Activated CD4-positive, alpha-beta T cell treated with anti-CD3 and anti-CD28 coated beads for 36 hours (primary cell): Measurements from ENCODE around the gene POLRMT. TPM values are rescaled to one million over a fixed set of nuclear protein-coding genes. Genes with fewer than 3 reads are reported as not detected.
"Not testable (repeated sequence)": the region's sequence is repeated elsewhere in the genome, so short reads cannot be mapped to it uniquely, and the experiment has no call there.

Experiments
- ATAC-seq: fragments of 200-7000 bp; cut with Tn5 transposase; one replicate; pipeline ENCODE4 v1.10.0; 2021; ENCODE audit warnings: mild to moderate bottlenecking, moderate library complexity
- CTCF ChIA-PET: fragments of 350-600 bp; sonication (Branson Sonifier 250); formaldehyde crosslinking; loops from one replicate; lab custom pipeline; 2021; ENCODE audit warnings: antibody characterized with exemption; lab: Charles Lee
- POLR2A ChIA-PET: fragments of 350-600 bp; sonication (Branson Sonifier 250); formaldehyde crosslinking; loops from one replicate; lab custom pipeline; 2021; ENCODE audit warnings: antibody characterized with exemption, inconsistent platforms; lab: Charles Lee
- DNase-seq: peaks from one replicate; pipeline ENCODE4 v3.0.0-alpha.2; 2020
- H3K27ac Mint-ChIP-seq: one replicate; pipeline ENCODE4 v1.8.0; 2021; ENCODE audit warnings: mixed read lengths
- H3K27me3 Mint-ChIP-seq: one replicate; pipeline ENCODE4 v1.8.0; 2021; ENCODE audit warnings: mixed read lengths
- H3K36me3 Mint-ChIP-seq: one replicate; pipeline ENCODE4 v1.8.0; 2021; ENCODE audit warnings: low read depth, mixed read lengths
- H3K4me1 Mint-ChIP-seq: one replicate; pipeline ENCODE4 v1.8.0; 2021; ENCODE audit warnings: mixed read lengths
- H3K4me3 Mint-ChIP-seq: one replicate; pipeline ENCODE4 v1.8.0; 2021; ENCODE audit warnings: mild to moderate bottlenecking, moderate library complexity, mixed read lengths
- H3K9me3 Mint-ChIP-seq: one replicate; pipeline ENCODE4 v1.8.0; 2021; ENCODE audit warnings: low read depth, mixed read lengths
- intact Hi-C, 2 experiments: fragments of 100-400 bp; cut with DNase I in 1 of 2; cut with micrococcal nuclease in 1 of 2; formaldehyde crosslinking; loops; one replicate each; pipeline versions ENCODE4 v1.14.2 to v1.15.1; 2022 to 2024; cut with DNase I, micrococcal nuclease
- total RNA-seq, 2 experiments: library from RNA; stranded (reverse); gene quantifications; one replicate each; pipeline ENCODE4 v1.2.3, GENCODE V29; 2021

The POLRMT gene
- total RNA-seq, 2 experiments from 2014 or later = 69.0 to 77.4 TPM

DNA sequence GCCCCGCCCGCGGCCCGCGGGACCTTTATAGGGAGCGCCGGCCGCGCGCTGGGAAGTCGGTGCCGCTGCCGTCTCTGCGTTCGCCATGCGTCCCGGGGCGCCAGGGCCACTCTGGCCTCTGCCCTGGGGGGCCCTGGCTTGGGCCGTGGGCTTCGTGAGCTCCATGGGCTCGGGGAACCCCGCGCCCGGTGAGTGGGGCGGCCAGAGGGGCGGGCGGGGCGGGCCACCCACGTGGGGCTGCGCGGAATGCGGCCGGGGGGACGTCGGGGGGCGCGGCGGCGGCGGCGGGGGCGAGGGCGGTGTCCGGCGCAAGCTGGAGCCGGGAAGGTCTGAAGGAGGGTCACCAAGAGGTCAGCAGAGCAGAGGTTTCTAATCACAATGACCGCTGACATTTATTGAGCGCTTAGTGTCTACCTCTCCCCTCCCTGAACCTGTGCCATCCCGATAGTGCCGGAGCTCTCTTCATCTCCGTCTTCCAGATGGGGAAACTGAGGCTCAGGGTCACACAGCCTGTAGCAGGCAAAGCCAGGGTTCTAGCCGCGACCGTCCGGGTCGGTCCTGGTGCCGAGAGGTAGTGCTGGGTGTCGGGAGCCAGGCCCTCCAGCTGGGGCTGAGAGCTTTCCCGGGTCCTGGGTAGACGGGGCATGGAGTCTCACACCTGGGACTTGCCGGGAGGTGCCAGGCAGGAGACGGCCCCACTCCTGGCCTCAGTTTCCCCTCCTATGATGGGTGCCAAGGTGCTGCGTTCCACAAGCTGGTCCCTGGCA is 43.2 kb upstream of the POLRMT start, which contains the start of gene FSTL3:
FSTL3 (plus strand) TSS at position 54 of the 767 bp plus-strand sequence; CDS start at position 86, 32 bp downstream.
- ChIA-PET POLR2A (no interaction called here), CTCF (interaction anchor here (0.6 to 1.1 kb wide), 2 partner anchors 13 to 55 kb away, joined by 3 to 4 read pairs; no protein-coding TSS in a partner anchor)
- Mint-ChIP-seq H3K36me3 (no peaks in the 10 kb centered on the region), H3K27ac (no peak within 1 kb of the TSS), H3K4me1 (peaks cover 4% of the 10 kb centered on the region), H3K9me3 (no peaks in the 10 kb centered on the region), H3K27me3 (peaks cover 14% of the 10 kb centered on the region), H3K4me3 (no peak within 1 kb of the TSS)
- ATAC-seq = no peak
- no peak for DNase-seq
- intact Hi-C loops = no loop called here

GRCh38 chr19:676007-676338 is 42.6 kb upstream of the POLRMT start:
- ChIA-PET POLR2A (interaction anchor here (0.6 kb wide), 1 partner anchor 19 kb away, joined by 3 read pairs; no protein-coding TSS in a partner anchor), CTCF (interaction anchor here (0.6 kb wide), 1 partner anchor 13 kb away, joined by 3 read pairs; no protein-coding TSS in a partner anchor)
- Mint-ChIP-seq H3K9me3 (no peaks in the 10 kb centered on the region), H3K36me3 (no peaks in the 10 kb centered on the region), H3K4me1 (peaks cover 3% of the 10 kb centered on the region), H3K27ac (no peak overlapping the region), H3K27me3 (peaks cover 14% of the 10 kb centered on the region), H3K4me3 (no peak overlapping the region)
- DNase-seq = no peak
- no peak for ATAC-seq
- intact Hi-C loops = no loop called here

GRCh38 chr19:674282-675151 is 41.2 kb upstream of the POLRMT start:
- peaks cover 14% of the 10 kb centered on the region for H3K27me3 Mint-ChIP-seq
- H3K9me3 Mint-ChIP-seq = no peaks in the 10 kb centered on the region
- no peaks in the 10 kb centered on the region for H3K36me3 Mint-ChIP-seq
- ChIA-PET POLR2A (no interaction called here), CTCF (no interaction called here)
- DNase-seq = no peak
- no peak for ATAC-seq
- H3K27ac Mint-ChIP-seq = no peak overlapping the region
- intact Hi-C loops = no loop called here
- no peak overlapping the region for H3K4me3 Mint-ChIP-seq
- peaks cover 3% of the 10 kb centered on the region for H3K4me1 Mint-ChIP-seq

DNA sequence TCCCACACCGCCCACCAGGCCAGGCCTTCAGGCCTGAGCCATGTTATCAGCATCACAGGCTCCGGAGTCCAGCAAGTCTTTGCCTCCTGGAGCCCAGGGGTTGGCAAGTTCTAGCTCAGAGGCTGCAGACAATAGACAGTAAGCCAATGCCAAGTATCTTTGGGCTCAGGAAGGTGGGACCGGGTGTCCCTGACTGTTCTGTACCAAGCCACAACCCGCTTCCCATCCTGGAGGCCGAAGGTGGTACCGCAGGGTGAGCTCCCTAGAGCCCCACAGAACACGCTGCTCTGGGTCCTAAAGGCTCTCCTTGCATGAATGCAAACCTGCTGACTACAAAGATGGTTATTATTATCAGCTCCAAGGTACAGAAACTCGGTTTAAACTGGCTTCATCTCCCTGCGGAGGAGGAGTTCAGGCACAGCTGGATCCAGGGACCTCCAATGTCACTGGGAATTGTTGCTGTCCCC is 37.3 kb upstream of the POLRMT start:
- DNase-seq = no peak
- Mint-ChIP-seq H3K36me3 (no peaks in the 10 kb centered on the region), H3K4me3 (no peak overlapping the region), H3K27me3 (peaks cover 15% of the 10 kb centered on the region), H3K27ac (no peak overlapping the region), H3K4me1 (peaks cover 3% of the 10 kb centered on the region), H3K9me3 (no peaks in the 10 kb centered on the region)
- ChIA-PET POLR2A (no interaction called here), CTCF (interaction anchor here (0.5 to 1.1 kb wide), 4 partner anchors 9 to 111 kb away, joined by 3 to 4 read pairs (median 4); no protein-coding TSS in a partner anchor)
- intact Hi-C loops = no loop called here
- ATAC-seq = peak; percentile 53

DNA sequence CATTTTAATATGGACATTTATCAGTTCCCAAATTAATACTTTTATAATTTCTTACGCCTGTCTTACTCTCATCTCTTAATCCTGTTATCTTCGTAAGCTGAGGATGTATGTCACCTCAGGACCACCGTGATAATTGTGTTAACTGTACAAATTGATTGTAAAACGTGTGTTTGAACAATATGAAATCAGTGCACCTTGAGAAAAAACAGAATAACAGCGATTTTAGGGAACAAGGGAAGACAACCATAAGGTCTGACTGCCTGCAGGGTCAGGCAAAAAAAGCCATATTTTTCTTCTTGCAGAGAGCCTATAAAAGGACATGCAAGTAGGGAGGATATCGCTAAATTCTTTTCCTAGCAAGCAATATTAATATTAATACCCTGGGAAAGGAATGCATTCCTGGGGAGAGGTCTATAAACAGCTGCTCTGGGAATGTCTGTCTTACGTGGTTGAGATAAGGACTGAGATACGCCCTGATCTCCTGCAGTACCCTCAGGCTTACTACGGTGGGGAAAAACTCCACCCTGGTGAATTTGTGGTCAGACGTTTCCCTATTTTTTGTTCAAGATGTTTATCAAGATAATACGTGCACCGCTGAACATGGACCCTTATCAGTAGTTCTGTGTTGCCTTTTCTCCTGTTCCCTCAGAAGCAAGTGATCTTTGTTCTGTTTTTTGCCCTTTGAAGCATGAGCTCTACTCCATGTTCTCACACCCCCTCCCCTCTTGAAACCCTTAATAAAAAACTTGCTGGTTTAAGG is 35.5 kb upstream of the POLRMT start:
- H3K27me3 Mint-ChIP-seq, DNase-seq, H3K27ac Mint-ChIP-seq, POLR2A ChIA-PET, intact Hi-C loops, H3K36me3 Mint-ChIP-seq, ATAC-seq, H3K4me3 Mint-ChIP-seq, H3K9me3 Mint-ChIP-seq, H3K4me1 Mint-ChIP-seq: not testable (repeated sequence)
- CTCF ChIA-PET = interaction anchor here (0.6 to 1.1 kb wide), 3 partner anchors 10 to 65 kb away, joined by 3 read pairs; no protein-coding TSS in a partner anchor

DNA sequence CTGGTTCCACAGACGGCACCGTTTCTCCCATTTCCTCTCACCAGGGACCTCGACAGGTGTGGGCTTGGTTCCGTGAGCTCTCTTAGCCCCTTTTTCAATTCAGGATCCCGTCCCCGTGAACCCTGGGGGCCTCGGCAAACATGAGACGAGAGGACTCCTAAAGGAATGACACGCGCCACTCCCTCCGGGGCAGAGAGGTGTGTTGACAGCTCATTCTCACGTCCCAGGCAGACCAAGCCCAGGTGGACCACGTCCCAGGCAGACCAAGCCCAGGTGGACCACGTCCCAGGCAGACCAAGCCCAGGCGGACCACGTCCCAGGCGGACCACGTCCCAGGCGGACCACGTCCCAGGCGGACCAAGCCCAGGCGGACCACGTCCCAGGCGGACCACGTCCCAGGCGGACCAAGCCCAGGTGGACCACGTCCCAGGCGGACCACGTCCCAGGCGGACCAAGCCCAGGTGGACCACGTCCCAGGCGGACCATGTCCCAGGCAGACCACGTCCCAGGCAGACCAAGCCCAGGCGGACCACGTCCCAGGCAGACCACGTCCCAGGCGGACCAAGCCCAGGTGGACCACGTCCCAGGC is 33.7 kb upstream of the POLRMT start:
- H3K4me3 Mint-ChIP-seq, ATAC-seq, POLR2A ChIA-PET, H3K36me3 Mint-ChIP-seq, intact Hi-C loops, H3K9me3 Mint-ChIP-seq, H3K27ac Mint-ChIP-seq, H3K27me3 Mint-ChIP-seq, DNase-seq: not testable (repeated sequence)
- peaks cover 13% of the 10 kb centered on the region for H3K4me1 Mint-ChIP-seq
- CTCF ChIA-PET = interaction anchor here (2.1 kb wide), 1 partner anchor 13 kb away, joined by 11 read pairs; no protein-coding TSS in a partner anchor

- H3K27me3 Mint-ChIP-seq = peaks cover 4% of the 10 kb centered on the region
- ATAC-seq = peak; percentile 8
- peaks cover 10% of the 10 kb centered on the region for H3K36me3 Mint-ChIP-seq
- peak overlapping the region; percentile 74 for H3K4me3 Mint-ChIP-seq
- ChIA-PET POLR2A (no interaction called here), CTCF (no interaction called here)
- H3K4me1 Mint-ChIP-seq = peaks cover 22% of the 10 kb centered on the region
- no peaks in the 10 kb centered on the region for H3K9me3 Mint-ChIP-seq
- intact Hi-C loops = loop anchor here (1.0 to 5.0 kb wide), 6 partner anchors 40 to 507 kb away; partner anchors contain the start of genes BSG (in 1 of the 2), PTBP1 (in 1 of the 2) and SBNO2 (in 1 of the 2)
- peak overlapping the region; percentile 51 for H3K27ac Mint-ChIP-seq
- DNase-seq = peak; percentile 90
Measured at GRCh38 chr19:664913-665443, 31.6 kb upstream of the POLRMT start.

- intact Hi-C loops = loop anchor here (1.0 to 5.0 kb wide), 17 partner anchors 17 to 612 kb away; partner anchors contain the start of genes BSG (in 2 of the 2), PTBP1 (in 2 of the 2), CDC34 (in 1 of the 2) and FAM174C (in 1 of the 2)
- CTCF ChIA-PET = interaction anchor here (0.6 to 1.7 kb wide), 5 partner anchors 16 to 260 kb away, joined by 3 to 13 read pairs (median 3); no protein-coding TSS in a partner anchor
- H3K27ac Mint-ChIP-seq = peak overlapping the region; percentile 87
- peaks cover 33% of the 10 kb centered on the region for H3K4me1 Mint-ChIP-seq
- POLR2A ChIA-PET = interaction anchor here (0.6 to 1.8 kb wide), 3 partner anchors 17 to 136 kb away, joined by 4 to 7 read pairs (median 5); no protein-coding TSS in a partner anchor
- H3K4me3 Mint-ChIP-seq = peak overlapping the region; percentile 74
- H3K27me3 Mint-ChIP-seq = no peaks in the 10 kb centered on the region
- H3K36me3 Mint-ChIP-seq = peaks cover 13% of the 10 kb centered on the region
- H3K9me3 Mint-ChIP-seq = no peaks in the 10 kb centered on the region
- DNase-seq = no peak
- no peak for ATAC-seq
Measured at GRCh38 chr19:663682-664117, 30.4 kb upstream of the POLRMT start.

DNA sequence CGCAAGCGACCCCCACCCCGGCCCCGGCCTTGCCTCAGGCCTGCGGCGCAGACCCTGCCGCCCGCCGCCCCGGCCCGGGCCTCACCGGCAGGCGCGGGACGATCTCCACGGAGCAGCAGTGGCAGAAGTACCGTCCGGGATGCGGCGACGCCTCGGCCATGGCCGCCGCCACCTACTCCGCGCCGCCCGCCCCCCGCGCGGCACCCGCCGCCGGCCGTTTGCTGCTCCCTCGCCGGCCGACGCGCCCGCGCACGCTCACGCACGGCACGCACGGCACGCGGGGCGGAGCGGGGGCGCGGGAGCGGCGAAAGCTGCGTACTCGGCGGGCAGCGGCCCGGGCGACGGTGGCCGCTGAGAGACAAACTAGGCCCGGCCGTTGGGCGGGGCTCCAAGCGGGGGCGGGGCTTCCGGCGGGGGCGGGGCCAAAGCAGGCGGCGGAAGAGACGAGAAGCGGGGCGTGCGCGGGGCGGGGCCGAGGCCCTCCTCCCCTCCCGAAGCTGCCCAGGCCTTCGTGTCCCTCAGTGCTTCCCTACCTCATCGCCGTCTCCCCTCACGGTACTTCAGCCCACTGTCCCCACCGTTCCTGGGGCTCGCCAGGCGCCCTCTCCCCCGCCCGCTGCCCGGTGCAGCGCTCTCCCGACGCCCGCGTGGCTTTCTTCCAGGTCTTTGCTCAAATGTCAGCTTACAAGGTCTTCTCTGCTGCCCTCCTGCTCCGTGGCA is 29.8 kb upstream of the POLRMT start, which contains the start of gene RNF126:
RNF126 (minus strand) TSS at position 253 of the 720 bp plus-strand sequence; CDS start at position 160, 93 bp downstream.
- intact Hi-C loops = loop anchor here (1.0 to 5.0 kb wide), 17 partner anchors 17 to 612 kb away; partner anchors contain the start of genes BSG (in 2 of the 2), PTBP1 (in 2 of the 2), CDC34 (in 1 of the 2) and FAM174C (in 1 of the 2)
- Mint-ChIP-seq H3K36me3 (peaks cover 15% of the 10 kb centered on the region), H3K4me3 (peak within 1 kb of the TSS; percentile 96), H3K9me3 (no peaks in the 10 kb centered on the region), H3K27ac (peak within 1 kb of the TSS; percentile 95), H3K27me3 (no peaks in the 10 kb centered on the region), H3K4me1 (peaks cover 37% of the 10 kb centered on the region)
- CTCF ChIA-PET = interaction anchor here (0.6 to 1.7 kb wide), 5 partner anchors 17 to 261 kb away, joined by 3 to 13 read pairs (median 3); no protein-coding TSS in a partner anchor
- POLR2A ChIA-PET = interaction anchor here (1.0 to 1.8 kb wide), 2 partner anchors 18 to 136 kb away, joined by 5 to 7 read pairs; no protein-coding TSS in a partner anchor
- ATAC-seq = peak; percentile 49
- DNase-seq = peak; percentile 98
